GM23338 (cell line): Measurements from ENCODE around the gene PNPLA2. TPM values are rescaled to one million over a fixed set of nuclear protein-coding genes. Genes with fewer than 3 reads are reported as not detected.

Experiments used
- ATAC-seq: fragments of 200-7000 bp; cut with Tn5 transposase; 3 replicates; pipeline ENCODE4 v1.9.1; 2020
- DNase-seq: peaks from one replicate; pipeline ENCODE4 v3.0.0-alpha.2; 2015; ENCODE audit warnings: low spot score
- H2AFZ ChIP-seq: fragments of 200-600 bp; sonication (generic); 2 replicates; pipeline ENCODE4 v1.8.0; 2016; ENCODE audit warnings: antibody characterized with exemption, mild to moderate bottlenecking, moderate library complexity
- H3F3A ChIP-seq: fragments of 200-600 bp; sonication (generic); replicated peaks from 2 replicates; pipeline ENCODE4 v1.8.0; 2017; ENCODE audit warnings: antibody characterized with exemption, mixed run types, low read depth
- H3K27ac ChIP-seq: fragments of 200-600 bp; sonication (generic); 2 replicates; pipeline ENCODE4 v1.6.1; 2016; ENCODE audit warnings: low read depth
- H3K27me3 ChIP-seq: fragments of 200-600 bp; sonication (generic); 2 replicates; pipeline ENCODE4 v1.8.0; 2016; ENCODE audit warnings: mild to moderate bottlenecking, mixed run types, moderate library complexity; ENCODE audit not compliant: insufficient read depth
- H3K36me3 ChIP-seq: fragments of 200-600 bp; sonication (generic); 2 replicates; pipeline ENCODE4 v1.8.0; 2016; ENCODE audit warnings: mild to moderate bottlenecking; ENCODE audit not compliant: insufficient read depth
- H3K4me1 ChIP-seq: fragments of 200-600 bp; sonication (generic); 2 replicates; pipeline ENCODE4 v1.8.0; 2016; ENCODE audit warnings: mild to moderate bottlenecking, moderate library complexity; ENCODE audit not compliant: insufficient read depth
- H3K4me2 ChIP-seq: fragments of 200-600 bp; sonication (generic); 2 replicates; pipeline ENCODE4 v1.7.1; 2017; ENCODE audit warnings: mixed run types
- H3K4me3 ChIP-seq: fragments of 200-600 bp; sonication (generic); 2 replicates; pipeline ENCODE4 v1.6.1; 2016; ENCODE audit warnings: mixed run types
- H3K79me2 ChIP-seq: fragments of 200-600 bp; sonication (generic); replicated peaks from 2 replicates; pipeline ENCODE4 v1.8.0; 2017; ENCODE audit warnings: mild to moderate bottlenecking; ENCODE audit not compliant: insufficient read depth
- H3K9me2 ChIP-seq: fragments of 200-600 bp; sonication (generic); 2 replicates; pipeline ENCODE4 v1.8.0; 2017; ENCODE audit not compliant: insufficient read depth
- H4K20me1 ChIP-seq: fragments of 200-600 bp; sonication (generic); replicated peaks from 2 replicates; pipeline ENCODE4 v1.8.0; 2017; ENCODE audit warnings: mild to moderate bottlenecking; ENCODE audit not compliant: insufficient read depth
- H3K27ac Mint-ChIP-seq: 2 replicates; pipeline ENCODE4 v1.8.0; 2020; ENCODE audit warnings: inconsistent platforms, mild to moderate bottlenecking, moderate library complexity, mixed read lengths
- H3K27me3 Mint-ChIP-seq: 3 replicates; pipeline ENCODE4 v1.8.0; 2022; ENCODE audit warnings: low read depth, mild to moderate bottlenecking, moderate library complexity, mixed read lengths, inconsistent platforms; ENCODE audit not compliant: insufficient read depth, poor library complexity
- H3K36me3 Mint-ChIP-seq: 3 replicates; pipeline ENCODE4 v1.8.0; 2021; ENCODE audit warnings: low read depth, mild to moderate bottlenecking, inconsistent platforms, moderate library complexity, mixed read lengths
- H3K4me1 Mint-ChIP-seq: 3 replicates; pipeline ENCODE4 v1.8.0; 2020; ENCODE audit warnings: mild to moderate bottlenecking, inconsistent platforms, mixed read lengths
- H3K4me3 Mint-ChIP-seq: 3 replicates; pipeline ENCODE4 v1.8.0; 2021; ENCODE audit warnings: moderate library complexity, mild to moderate bottlenecking, inconsistent platforms, mixed read lengths
- H3K9me3 Mint-ChIP-seq: 3 replicates; pipeline ENCODE4 v1.8.0; 2020; ENCODE audit warnings: moderate library complexity, mild to moderate bottlenecking, inconsistent platforms, mixed read lengths
- CREB1 ChIP-seq: fragments of 250-450 bp; sonication (Bioruptor Pico); IDR thresholded peaks from 2 replicates; pipeline ENCODE4 v1.5.0; 2020; ENCODE audit warnings: low read depth, mild to moderate bottlenecking, moderate library complexity
- CTCF ChIP-seq, 2 experiments: fragments of 200-600 bp in 1 of 2; sonication (generic) in 1 of 2; conservative IDR thresholded peaks; 2 replicates each; pipeline versions ENCODE4 v1.5.1 to v1.6.1; 2016 to 2017; ENCODE audit warnings: antibody characterized with exemption in 2 of 2, low read depth in 2 of 2, mild to moderate bottlenecking in 2 of 2, moderate library complexity in 1 of 2
- ETS1 ChIP-seq: IDR thresholded peaks from 2 replicates; pipeline ENCODE4 v1.6.1; 2016; ENCODE audit warnings: antibody characterized with exemption
- EZH2 ChIP-seq: fragments of 200-600 bp; sonication (generic); IDR thresholded peaks from one replicate; pipeline ENCODE4 v1.8.0; 2017; ENCODE audit warnings: antibody characterized with exemption, mild to moderate bottlenecking, low read depth; ENCODE audit not compliant: unreplicated experiment
- EZH2phosphoT487 ChIP-seq: fragments of 200-600 bp; sonication (generic); IDR thresholded peaks from one replicate; pipeline ENCODE4 v1.8.1; 2018; ENCODE audit warnings: antibody characterized with exemption; ENCODE audit not compliant: unreplicated experiment
- JUNB ChIP-seq: IDR thresholded peaks from one replicate; pipeline ENCODE4 v1.6.1; 2016; ENCODE audit warnings: antibody characterized with exemption; ENCODE audit not compliant: unreplicated experiment
- NANOG ChIP-seq: IDR thresholded peaks from 2 replicates; pipeline ENCODE4 v1.6.1; 2016; ENCODE audit warnings: antibody characterized with exemption, borderline replicate concordance
- POLR2AphosphoS5 ChIP-seq: IDR thresholded peaks from 2 replicates; pipeline ENCODE4 v1.6.1; 2016; ENCODE audit warnings: antibody characterized with exemption, low read depth
- REST ChIP-seq: IDR thresholded peaks from one replicate; pipeline ENCODE4 v1.6.1; 2018; ENCODE audit warnings: antibody characterized with exemption; ENCODE audit not compliant: unreplicated experiment
- STAT1 ChIP-seq: IDR thresholded peaks from one replicate; pipeline ENCODE4 v1.6.1; 2016; ENCODE audit warnings: antibody characterized with exemption; ENCODE audit not compliant: unreplicated experiment
- ZNF114 ChIP-seq: fragments of 250-450 bp; sonication (Bioruptor Pico); IDR thresholded peaks from 2 replicates; pipeline ENCODE4 v1.5.0; 2020; ENCODE audit warnings: mild to moderate bottlenecking, moderate library complexity
- ZNF331 ChIP-seq: fragments of 250-450 bp; sonication (Bioruptor Pico); IDR thresholded peaks from 2 replicates; pipeline ENCODE4 v1.5.0; 2020; ENCODE audit warnings: low read depth, mild to moderate bottlenecking, moderate library complexity
- ZNF462 ChIP-seq: fragments of 250-450 bp; sonication (Bioruptor Pico); IDR thresholded peaks from 2 replicates; pipeline ENCODE4 v1.5.0; 2020; ENCODE audit warnings: mild to moderate bottlenecking, moderate library complexity
- polyA plus RNA-seq: library from polyadenylated mRNA; unstranded; fragments of >200 nt; fragmentation: Nextera tagmentation; extraction: Ambion mirVana; gene quantifications from 2 replicates; pipeline ENCODE4 v1.2.1, GENCODE V29; 2016
- total RNA-seq: library from RNA; depleted of rRNA; stranded (reverse); fragments of >200 nt; shearing (Covaris generic); gene quantifications from 2 replicates; pipeline ENCODE4 v1.2.3, GENCODE V29; 2014

PNPLA2 gene
- total and polyA plus RNA-seq, 2 experiments from 2014 or later, result 31.1 to 45.6 TPM

GRCh38 chr11:794013-794765, 24.5 kb upstream of the PNPLA2 start:
- H3K4me3 ChIP-seq, result no peak overlapping the region
- Mint-ChIP-seq H3K36me3 (peaks cover 6% of the 10 kb centered on the region; the same call in 1 of the 3 replicates), H3K9me3 (no peaks in the 10 kb centered on the region), H3K27me3 (peaks cover 12% of the 10 kb centered on the region), H3K27ac (no peak overlapping the region), H3K4me3 (no peak overlapping the region), H3K4me1 (peaks cover 26% of the 10 kb centered on the region)
- H3K27ac ChIP-seq, result peak overlapping the region; percentile 50; the same call in 1 of the 2 replicates
- no peak overlapping the region for H2AFZ ChIP-seq
- H3K79me2 ChIP-seq, result no peaks in the 10 kb centered on the region; the same call in 1 of the 2 replicates
- TF ChIP-seq CTCF (conservative IDR thresholded peaks at IDR 0.05; ENCODE audit: low read depth in 2 of 2) (no peak), NANOG (no peak), CREB1 (no peak), REST (no peak), POLR2AphosphoS5 (no peak), ZNF462 (CRISPR knock-in tag) (no peak), JUNB (no peak), EZH2phosphoT487 (no peak), STAT1 (no peak), EZH2 (no peak), ZNF331 (CRISPR knock-in tag) (no peak), ZNF114 (CRISPR knock-in tag) (no peak), ETS1 (no peak)
- ATAC-seq (no peak), DNase-seq (no peak)
- H4K20me1 ChIP-seq, result peaks cover 3% of the 10 kb centered on the region; the same call in 1 of the 2 replicates
- peaks cover 24% of the 10 kb centered on the region for H3F3A ChIP-seq
- H3K9me2 ChIP-seq, result no peaks in the 10 kb centered on the region
- no peak overlapping the region for H3K4me2 ChIP-seq
- peaks cover 22% of the 10 kb centered on the region; the same call in 1 of the 2 replicates for H3K4me1 ChIP-seq
- no peaks in the 10 kb centered on the region for H3K27me3 ChIP-seq
- no peaks in the 10 kb centered on the region for H3K36me3 ChIP-seq
